Bronchial epithelial cell (primary cell): Measurements from ENCODE around the gene ARGLU1. TPM values are rescaled to one million over a fixed set of nuclear protein-coding genes. Genes with fewer than 3 reads are reported as not detected.

Experiments
- DNase-seq: peaks from one replicate; pipeline ENCODE4 v3.0.0-alpha.2; 2010; ENCODE audit warnings: low read depth
- FAIRE-seq: peaks from 2 replicates; lab custom pipeline; 2011; peaks lifted over from hg19 to GRCh38; lab: Jason Lieb, UNC
- H3K27me3 ChIP-seq: 2 replicates; pipeline ENCODE4 v1.5.1; 2011; ENCODE audit warnings: low read length; ENCODE audit not compliant: control insufficient read depth, insufficient read depth
- H3K36me3 ChIP-seq: 2 replicates; pipeline ENCODE4 v1.5.1; 2011; ENCODE audit warnings: low read length; ENCODE audit not compliant: control insufficient read depth, insufficient read depth
- H3K4me3 ChIP-seq: 2 replicates; pipeline ENCODE4 v1.5.1; 2011; ENCODE audit warnings: mild to moderate bottlenecking, low read depth, low read length, control low read depth
- CTCF ChIP-seq: IDR thresholded peaks from 2 replicates; pipeline ENCODE4 v1.5.1; 2011; ENCODE audit warnings: mild to moderate bottlenecking, moderate library complexity, low read length, control low read depth, inconsistent platforms; ENCODE audit not compliant: insufficient read depth, severe bottlenecking
- total RNA-seq: library from RNA; depleted of rRNA; stranded (reverse); fragments of >200 nt; gene quantifications from 2 replicates; pipeline ENCODE4 v1.2.1, GENCODE V29; 2014

ARGLU1 gene
- total RNA-seq, 1 donor from 2014 or later, result 31.9 TPM

- no peak for TF ChIP-seq CTCF
- no peaks in the 10 kb centered on the region for H3K27me3 ChIP-seq
- H3K36me3 ChIP-seq, result peaks cover 5% of the 10 kb centered on the region
- H3K4me3 ChIP-seq, result no peak overlapping the region
- DNase-seq (no peak), FAIRE-seq (no peak)
Measured at GRCh38 chr13:106562301-106562700, 5.6 kb downstream of the ARGLU1 start.

- H3K36me3 ChIP-seq, result peaks cover 5% of the 10 kb centered on the region
- DNase-seq (no peak), FAIRE-seq (no peak)
- no peak for TF ChIP-seq CTCF
- H3K4me3 ChIP-seq, result no peak overlapping the region
- H3K27me3 ChIP-seq, result no peaks in the 10 kb centered on the region
Measured at GRCh38 chr13:106561551-106562170, 6.3 kb downstream of the ARGLU1 start.

GRCh38 chr13:106560821-106561220, 7.1 kb downstream of the ARGLU1 start:
- DNase-seq (no peak), FAIRE-seq (no peak)
- H3K27me3 ChIP-seq, result no peaks in the 10 kb centered on the region
- no peak for TF ChIP-seq CTCF
- no peak overlapping the region for H3K4me3 ChIP-seq
- peaks cover 5% of the 10 kb centered on the region for H3K36me3 ChIP-seq

GRCh38 chr13:106558527-106558926, 9.4 kb downstream of the ARGLU1 start:
- no peaks in the 10 kb centered on the region for H3K27me3 ChIP-seq
- TF ChIP-seq CTCF, result no peak
- H3K36me3 ChIP-seq, result peaks cover 11% of the 10 kb centered on the region
- FAIRE-seq (no peak), DNase-seq (no peak)
- no peak overlapping the region for H3K4me3 ChIP-seq

GRCh38 chr13:106555631-106556328, 12.2 kb downstream of the ARGLU1 start:
- no peak for TF ChIP-seq CTCF
- H3K27me3 ChIP-seq, result no peaks in the 10 kb centered on the region
- no peak for DNase-seq
- no peak overlapping the region for H3K4me3 ChIP-seq
- no peak for FAIRE-seq
- H3K36me3 ChIP-seq, result peaks cover 11% of the 10 kb centered on the region
